Measurements from ENCODE around the gene SIK1.

Gene SIK1

GRCh38 chr21:43375006-43375836, 51.7 kb downstream of the SIK1 start:
- no peak overlapping the region for H3K4me3 ChIP-seq (ENCODE audit: low read length)
- TF ChIP-seq, protein P1, sequence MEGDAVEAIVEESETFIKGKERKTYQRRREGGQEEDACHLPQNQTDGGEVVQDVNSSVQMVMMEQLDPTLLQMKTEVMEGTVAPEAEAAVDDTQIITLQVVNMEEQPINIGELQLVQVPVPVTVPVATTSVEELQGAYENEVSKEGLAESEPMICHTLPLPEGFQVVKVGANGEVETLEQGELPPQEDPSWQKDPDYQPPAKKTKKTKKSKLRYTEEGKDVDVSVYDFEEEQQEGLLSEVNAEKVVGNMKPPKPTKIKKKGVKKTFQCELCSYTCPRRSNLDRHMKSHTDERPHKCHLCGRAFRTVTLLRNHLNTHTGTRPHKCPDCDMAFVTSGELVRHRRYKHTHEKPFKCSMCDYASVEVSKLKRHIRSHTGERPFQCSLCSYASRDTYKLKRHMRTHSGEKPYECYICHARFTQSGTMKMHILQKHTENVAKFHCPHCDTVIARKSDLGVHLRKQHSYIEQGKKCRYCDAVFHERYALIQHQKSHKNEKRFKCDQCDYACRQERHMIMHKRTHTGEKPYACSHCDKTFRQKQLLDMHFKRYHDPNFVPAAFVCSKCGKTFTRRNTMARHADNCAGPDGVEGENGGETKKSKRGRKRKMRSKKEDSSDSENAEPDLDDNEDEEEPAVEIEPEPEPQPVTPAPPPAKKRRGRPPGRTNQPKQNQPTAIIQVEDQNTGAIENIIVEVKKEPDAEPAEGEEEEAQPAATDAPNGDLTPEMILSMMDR (conservative IDR thresholded peaks at IDR 0.05; ENCODE audit: low read length) = no peak
- no peak for DNase-seq (ENCODE audit: low read depth)

DNA sequence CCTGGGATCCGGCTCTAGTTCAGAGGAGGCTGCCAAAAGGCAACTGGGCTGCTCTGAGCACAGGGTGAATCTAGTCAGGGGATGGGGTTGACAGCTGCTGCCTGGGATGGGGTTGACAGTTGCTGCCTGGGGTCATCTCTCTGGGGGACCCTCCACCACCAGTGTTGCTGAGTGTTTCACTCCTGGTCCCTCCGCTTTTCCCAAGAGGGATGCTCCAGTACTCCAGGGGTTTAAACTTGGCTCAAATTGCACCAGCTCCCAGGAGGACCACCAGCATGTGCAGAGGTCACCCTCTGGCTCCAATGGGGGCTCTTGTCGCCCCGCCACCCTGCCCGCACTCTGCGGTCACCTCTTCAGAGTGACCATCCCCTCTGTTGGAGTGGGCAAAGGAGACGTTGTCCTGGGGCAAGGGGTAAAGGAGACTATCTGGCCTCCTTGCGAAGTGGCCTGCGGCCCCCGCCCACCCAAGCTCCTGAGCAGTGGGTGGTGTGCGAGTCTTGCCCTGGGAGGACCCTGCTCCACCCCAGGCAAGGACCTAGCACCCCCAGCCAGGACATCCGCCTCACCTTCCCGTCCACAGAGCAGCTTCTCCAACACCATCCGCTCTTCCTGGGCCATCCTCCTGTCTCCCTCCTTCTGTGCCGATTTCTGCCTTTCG, 52.6 kb downstream of the SIK1 start:
- DNase-seq (ENCODE audit: low read depth) = no peak
- TF ChIP-seq, protein P1 (conservative IDR thresholded peaks at IDR 0.05; ENCODE audit: low read length) = no peak
- no peak overlapping the region for H3K4me3 ChIP-seq (ENCODE audit: low read length)

GRCh38 chr21:43373362-43374227, 53.3 kb downstream of the SIK1 start:
- TF ChIP-seq, protein P1 (conservative IDR thresholded peaks at IDR 0.05; ENCODE audit: low read length) = no peak
- DNase-seq (ENCODE audit: low read depth) = no peak
- H3K4me3 ChIP-seq (ENCODE audit: low read length) = no peak overlapping the region

- TF ChIP-seq, protein P1 (conservative IDR thresholded peaks at IDR 0.05; ENCODE audit: low read length) = no peak
- no peak overlapping the region for H3K4me3 ChIP-seq (ENCODE audit: low read length)
Measured at GRCh38 chr21:43372663-43373361, 54.1 kb downstream of the SIK1 start.

DNA sequence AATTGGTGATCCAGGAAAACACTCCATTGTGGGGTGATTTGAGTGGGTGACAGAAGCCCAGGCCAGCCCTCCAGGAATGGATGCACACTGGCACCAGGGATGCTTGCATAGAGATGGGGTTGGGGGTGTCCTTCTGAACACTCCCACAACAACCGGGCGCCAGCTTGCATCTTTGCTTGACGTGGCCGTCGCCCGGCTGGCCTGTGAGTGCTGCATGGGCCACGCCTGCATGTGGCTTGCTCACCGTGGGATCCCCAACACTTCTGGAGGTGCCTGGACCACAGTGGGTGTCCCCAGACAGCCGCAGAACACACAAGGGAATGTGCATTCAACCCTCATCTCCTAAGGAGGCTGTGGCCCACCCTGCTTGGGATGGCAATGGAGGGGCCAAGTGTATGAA, 55.1 kb downstream of the SIK1 start:
- TF ChIP-seq, protein P1 (conservative IDR thresholded peaks at IDR 0.05; ENCODE audit: low read length) = no peak
- DNase-seq (ENCODE audit: low read depth) = no peak
- no peak overlapping the region for H3K4me3 ChIP-seq (ENCODE audit: low read length)

More at GRCh38 chr21:43372663-43373361, 54.1 kb downstream of the SIK1 start:
- DNase-seq (ENCODE audit: low read depth) = no peak

GRCh38 chr21:43370888-43371570, 55.9 kb downstream of the SIK1 start:
- DNase-seq (ENCODE audit: low read depth) = no peak
- TF ChIP-seq, protein P1 (conservative IDR thresholded peaks at IDR 0.05; ENCODE audit: low read length) = no peak
- no peak overlapping the region for H3K4me3 ChIP-seq (ENCODE audit: low read length)

Measured in AG10803 (cell line).